ENCODE results near the gene RBM19.

Gene RBM19

GRCh38 chr12:113880988-113881962 is 84.8 kb downstream of the RBM19 start:
- DNase-seq (ENCODE audit: low read depth, low spot score) = no peak

GRCh38 chr12:113880326-113880725 is 85.8 kb downstream of the RBM19 start:
- DNase-seq (ENCODE audit: low read depth, low spot score) = no peak

GRCh38 chr12:113879658-113880057 is 86.5 kb downstream of the RBM19 start:
- no peak for DNase-seq (ENCODE audit: low read depth, low spot score)

GRCh38 chr12:113877607-113878006 is 88.5 kb downstream of the RBM19 start:
- no peak for DNase-seq (ENCODE audit: low read depth, low spot score)

- no peak for DNase-seq (ENCODE audit: low read depth, low spot score)
Observed at GRCh38 chr12:113876160-113876559, 90.0 kb downstream of the RBM19 start.

- no peak for DNase-seq (ENCODE audit: low read depth, low spot score)
Observed at GRCh38 chr12:113875691-113876090, 90.4 kb downstream of the RBM19 start.

- no peak for DNase-seq (ENCODE audit: low read depth, low spot score)
Observed at GRCh38 chr12:113874999-113875561, 91.0 kb downstream of the RBM19 start.

GRCh38 chr12:113874326-113874725 is 91.8 kb downstream of the RBM19 start:
- no peak for DNase-seq (ENCODE audit: low read depth, low spot score)

- DNase-seq (ENCODE audit: low read depth, low spot score) = no peak
Observed at GRCh38 chr12:113873740-113874139, 92.4 kb downstream of the RBM19 start.

GRCh38 chr12:113870890-113871289 is 95.2 kb downstream of the RBM19 start:
- DNase-seq (ENCODE audit: low read depth, low spot score) = no peak

GRCh38 chr12:113870035-113870434 is 96.1 kb downstream of the RBM19 start:
- DNase-seq (ENCODE audit: low read depth, low spot score) = no peak

- no peak for DNase-seq (ENCODE audit: low read depth, low spot score)
Observed at GRCh38 chr12:113868365-113868764, 97.8 kb downstream of the RBM19 start.

- DNase-seq (ENCODE audit: low read depth, low spot score) = peak; percentile 36
Observed at GRCh38 chr12:113867258-113867657, 98.9 kb downstream of the RBM19 start.

GRCh38 chr12:113866496-113866895 is 99.6 kb downstream of the RBM19 start:
- DNase-seq (ENCODE audit: low read depth, low spot score) = no peak

GRCh38 chr12:113863455-113863845 is 102.7 kb downstream of the RBM19 start:
- no peak for DNase-seq (ENCODE audit: low read depth, low spot score)

GRCh38 chr12:113862590-113863454 is 103.3 kb downstream of the RBM19 start:
- DNase-seq (ENCODE audit: low read depth, low spot score) = peak; percentile 60

GRCh38 chr12:113861708-113862312 is 104.3 kb downstream of the RBM19 start:
- DNase-seq (ENCODE audit: low read depth, low spot score) = no peak

GRCh38 chr12:113860950-113861349 is 105.2 kb downstream of the RBM19 start:
- DNase-seq (ENCODE audit: low read depth, low spot score) = peak; percentile 61

- peak; percentile 43 for DNase-seq (ENCODE audit: low read depth, low spot score)
Observed at GRCh38 chr12:113860059-113860820, 105.9 kb downstream of the RBM19 start.

GRCh38 chr12:113858841-113859386 is 107.2 kb downstream of the RBM19 start:
- DNase-seq (ENCODE audit: low read depth, low spot score) = no peak

GRCh38 chr12:113857371-113857770 is 108.8 kb downstream of the RBM19 start:
- DNase-seq (ENCODE audit: low read depth, low spot score) = no peak
